AG04450 (cell line): ENCODE measurements around the gene TMEM135. TPM values are rescaled to one million over a fixed set of nuclear protein-coding genes. Genes with fewer than 3 reads are reported as not detected.

Experiments
- CTCF ChIA-PET: fragments of 300-600, 350-600 bp; formaldehyde crosslinking; extraction: SDS; loops from one replicate; lab custom pipeline; 2022; ENCODE audit warnings: antibody characterized with exemption, inconsistent platforms; lab: Charles Lee
- POLR2A ChIA-PET: fragments of 350-600 bp; formaldehyde crosslinking; extraction: SDS; loops from one replicate; lab custom pipeline; 2021; ENCODE audit warnings: antibody characterized with exemption, inconsistent platforms; lab: Yijun Ruan, JAX
- DNase-seq: peaks from one replicate; pipeline ENCODE4 v3.0.0-alpha.2; 2011; ENCODE audit warnings: low read depth, low spot score
- H3K27ac ChIP-seq: one replicate; pipeline ENCODE4 v1.5.1; 2012; ENCODE audit warnings: low read depth, low read length, control low read depth
- H3K27me3 ChIP-seq: one replicate; pipeline ENCODE4 v1.6.0; 2012; ENCODE audit warnings: low read length; ENCODE audit not compliant: control insufficient read depth, insufficient read depth
- H3K4me3 ChIP-seq: 2 replicates; pipeline ENCODE4 v1.5.1; 2011; ENCODE audit warnings: mild to moderate bottlenecking, low read depth, low read length, control low read depth
- H3K9me3 ChIP-seq: 2 replicates; pipeline ENCODE4 v1.5.1; 2012; ENCODE audit warnings: low read length; ENCODE audit not compliant: control insufficient read depth, insufficient read depth
- CTCF ChIP-seq: IDR thresholded peaks from 2 replicates; pipeline ENCODE4 v1.5.1; 2011; ENCODE audit warnings: low read depth, low read length, control low read depth, inconsistent platforms
- polyA plus RNA-seq: library from polyadenylated mRNA; depleted of rRNA; stranded (reverse); fragments of >200 nt; gene quantifications from 2 replicates; pipeline ENCODE4 v1.2.3, GENCODE V29; 2011

TMEM135 gene
- polyA plus RNA-seq, 1 experiment, result 12.6 TPM

GRCh38 chr11:87030458-87031054 lies 7.2 kb upstream of the TMEM135 start:
- ChIA-PET POLR2A (no interaction called here), CTCF (interaction anchor here (2.7 kb wide), 1 partner anchor 36 kb away, joined by 10 read pairs; no protein-coding TSS in a partner anchor)

DNA sequence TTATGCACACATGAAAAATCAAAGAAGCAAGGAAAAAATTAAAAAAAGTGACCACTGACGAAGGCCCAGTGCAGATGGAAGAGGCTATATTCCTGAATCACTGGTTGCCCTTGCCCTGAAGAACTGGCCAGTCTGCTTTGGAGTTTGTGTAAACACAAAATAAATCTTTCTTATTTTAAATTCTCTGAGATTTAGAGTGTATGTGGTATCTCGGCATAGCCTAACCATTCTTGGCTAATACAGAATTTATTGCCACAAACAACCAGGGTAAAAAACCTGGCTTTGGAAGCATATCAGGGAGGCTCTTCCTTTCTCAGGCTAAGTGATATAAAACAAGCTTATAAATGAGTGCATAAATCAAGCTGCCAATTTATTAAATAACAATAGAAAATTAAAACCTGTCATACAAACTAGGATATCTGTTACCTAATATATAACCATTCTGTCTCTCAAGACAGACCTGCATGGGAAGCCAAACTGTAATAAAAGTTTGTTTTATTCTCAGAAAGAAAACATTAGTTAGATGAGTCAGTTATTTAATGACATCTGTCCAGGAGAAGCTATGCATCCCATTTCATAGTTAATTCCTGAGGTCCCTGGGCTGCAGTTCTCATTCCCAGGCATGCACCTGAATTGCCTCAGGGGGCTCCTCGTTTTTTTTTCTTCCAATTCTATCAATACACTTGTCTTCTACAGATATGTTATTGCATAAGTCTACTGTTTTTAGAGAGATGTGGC lies 6.1 kb upstream of the TMEM135 start:
- H3K27ac ChIP-seq, result no peak overlapping the region
- H3K9me3 ChIP-seq, result no peaks in the 10 kb centered on the region
- ChIA-PET POLR2A (no interaction called here), CTCF (interaction anchor here (0.6 to 2.7 kb wide), 2 partner anchors 37 to 237 kb away, joined by 3 to 10 read pairs; no protein-coding TSS in a partner anchor)
- DNase-seq, result no peak
- no peak for TF ChIP-seq CTCF
- H3K27me3 ChIP-seq, result no peaks in the 10 kb centered on the region
- H3K4me3 ChIP-seq, result no peak overlapping the region

More at GRCh38 chr11:87030458-87031054, 7.2 kb upstream of the TMEM135 start:
- H3K27ac ChIP-seq, result no peak overlapping the region
- TF ChIP-seq CTCF, result no peak
- no peak for DNase-seq
- no peak overlapping the region for H3K4me3 ChIP-seq
- no peaks in the 10 kb centered on the region for H3K27me3 ChIP-seq
- H3K9me3 ChIP-seq, result no peaks in the 10 kb centered on the region

DNA sequence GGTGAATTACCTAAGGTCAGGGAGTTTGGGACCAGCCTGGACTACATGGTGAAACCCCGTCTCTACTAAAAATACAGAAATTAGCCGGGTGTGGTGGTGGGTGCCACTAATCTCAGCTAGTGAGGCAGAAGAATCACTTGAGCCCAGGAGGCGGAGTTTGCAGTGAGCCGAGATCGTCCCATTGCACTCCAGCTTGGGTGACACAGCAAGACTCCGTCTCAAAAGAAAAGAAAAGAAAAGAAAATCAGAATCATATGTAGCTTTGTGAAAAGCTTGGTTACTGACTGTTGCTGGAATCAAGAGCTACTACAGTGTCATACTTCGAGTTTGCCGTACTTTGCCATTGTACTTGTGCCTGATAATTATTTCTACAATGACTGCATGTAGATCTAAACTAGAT lies 4.2 kb upstream of the TMEM135 start:
- TF ChIP-seq CTCF, result no peak
- no peak for DNase-seq
- no peaks in the 10 kb centered on the region for H3K9me3 ChIP-seq
- no peak overlapping the region for H3K4me3 ChIP-seq
- POLR2A ChIA-PET, result interaction anchor here (0.6 kb wide), 1 partner anchor 27 kb away, joined by 3 read pairs; no protein-coding TSS in a partner anchor
- CTCF ChIA-PET, result interaction anchor here (1.2 kb wide), 1 partner anchor 94 kb away, joined by 3 read pairs; no protein-coding TSS in a partner anchor
- no peak overlapping the region for H3K27ac ChIP-seq
- no peaks in the 10 kb centered on the region for H3K27me3 ChIP-seq

- no peak overlapping the region for H3K27ac ChIP-seq
- no peaks in the 10 kb centered on the region for H3K9me3 ChIP-seq
- H3K4me3 ChIP-seq, result no peak overlapping the region
- DNase-seq, result no peak
- ChIA-PET POLR2A (no interaction called here), CTCF (interaction anchor here (0.7 kb wide), 2 partner anchors 41 to 80 kb away, joined by 4 to 5 read pairs; no protein-coding TSS in a partner anchor)
- TF ChIP-seq CTCF, result no peak
- H3K27me3 ChIP-seq, result no peaks in the 10 kb centered on the region
These were observed 1.7 kb upstream of the TMEM135 start for GRCh38 chr11:87035976-87036583.
